Endothelial cell (in vitro differentiated cells): ENCODE results near the gene ADGRV1. TPM values are rescaled to one million over a fixed set of nuclear protein-coding genes. Genes with fewer than 3 reads are reported as not detected.

Source experiments
- DNase-seq: peaks from one replicate; pipeline ENCODE4 v3.0.0; 2021; ENCODE audit warnings: low spot score
- H3K27ac Mint-ChIP-seq: one replicate; pipeline ENCODE4 v1.8.0; 2021; ENCODE audit warnings: mixed read lengths, inconsistent platforms; ENCODE audit not compliant: unreplicated experiment
- H3K27me3 Mint-ChIP-seq: one replicate; pipeline ENCODE4 v1.8.0; 2021; ENCODE audit warnings: mild to moderate bottlenecking, moderate library complexity, mixed read lengths, inconsistent platforms; ENCODE audit not compliant: unreplicated experiment
- H3K36me3 Mint-ChIP-seq: one replicate; pipeline ENCODE4 v1.8.0; 2021; ENCODE audit warnings: mild to moderate bottlenecking, low read depth, mixed read lengths, inconsistent platforms; ENCODE audit not compliant: unreplicated experiment
- H3K4me1 Mint-ChIP-seq: one replicate; pipeline ENCODE4 v1.8.0; 2021; ENCODE audit warnings: mild to moderate bottlenecking, mixed read lengths, inconsistent platforms; ENCODE audit not compliant: unreplicated experiment
- H3K4me3 Mint-ChIP-seq: one replicate; pipeline ENCODE4 v1.8.0; 2021; ENCODE audit warnings: mild to moderate bottlenecking, mixed read lengths, inconsistent platforms; ENCODE audit not compliant: unreplicated experiment
- H3K9me3 Mint-ChIP-seq: one replicate; pipeline ENCODE4 v1.8.0; 2021; ENCODE audit warnings: mixed read lengths, inconsistent platforms; ENCODE audit not compliant: unreplicated experiment
- CTCF ChIP-seq: fragments of 200-600 bp; sonication (generic); IDR thresholded peaks from one replicate; pipeline ENCODE4 v1.5.0; 2021; ENCODE audit warnings: antibody characterized with exemption; ENCODE audit not compliant: unreplicated experiment
- total RNA-seq: library from RNA; stranded (reverse); fragmentation: NEBNext Ultra II Directional; extraction: Animal tissue kit (Norgen Biotek cat#: 25700); gene quantifications from one replicate; pipeline ENCODE4 v1.2.1, GENCODE V29; 2021; ENCODE audit not compliant: unreplicated experiment

The ADGRV1 gene
- total RNA-seq, 1 donor from 2014 or later = 23.1 TPM

GRCh38 chr5:90909940-90910339 is 351.3 kb downstream of the ADGRV1 start:
- Mint-ChIP-seq H3K27ac (no peak overlapping the region), H3K4me3 (no peak overlapping the region), H3K9me3 (no peaks in the 10 kb centered on the region), H3K4me1 (peaks cover 18% of the 10 kb centered on the region), H3K36me3 (no peaks in the 10 kb centered on the region), H3K27me3 (no peaks in the 10 kb centered on the region)
- TF ChIP-seq CTCF = no peak
- no peak for DNase-seq

GRCh38 chr5:90911169-90911568 is 352.6 kb downstream of the ADGRV1 start:
- no peak for TF ChIP-seq CTCF
- Mint-ChIP-seq H3K36me3 (no peaks in the 10 kb centered on the region), H3K4me3 (no peak overlapping the region), H3K27ac (no peak overlapping the region), H3K4me1 (peaks cover 23% of the 10 kb centered on the region), H3K9me3 (no peaks in the 10 kb centered on the region), H3K27me3 (no peaks in the 10 kb centered on the region)
- DNase-seq = no peak

- no peak for TF ChIP-seq CTCF
- Mint-ChIP-seq H3K27ac (no peak overlapping the region), H3K4me3 (no peak overlapping the region), H3K9me3 (no peaks in the 10 kb centered on the region), H3K27me3 (no peaks in the 10 kb centered on the region), H3K36me3 (no peaks in the 10 kb centered on the region), H3K4me1 (peaks cover 24% of the 10 kb centered on the region)
- no peak for DNase-seq
Measured at GRCh38 chr5:90912476-90912875, 353.9 kb downstream of the ADGRV1 start.

- Mint-ChIP-seq H3K27ac (no peak overlapping the region), H3K4me1 (peaks cover 18% of the 10 kb centered on the region), H3K9me3 (no peaks in the 10 kb centered on the region), H3K4me3 (no peak overlapping the region), H3K27me3 (no peaks in the 10 kb centered on the region), H3K36me3 (no peaks in the 10 kb centered on the region)
- TF ChIP-seq CTCF = no peak
- no peak for DNase-seq
Measured at GRCh38 chr5:90915393-90915792, 356.8 kb downstream of the ADGRV1 start.

GRCh38 chr5:90916947-90917800 is 358.6 kb downstream of the ADGRV1 start:
- H3K27ac Mint-ChIP-seq = peak overlapping the region; percentile 58
- no peaks in the 10 kb centered on the region for H3K9me3 Mint-ChIP-seq
- no peaks in the 10 kb centered on the region for H3K27me3 Mint-ChIP-seq
- peaks cover 10% of the 10 kb centered on the region for H3K4me1 Mint-ChIP-seq
- TF ChIP-seq CTCF = no peak
- no peak overlapping the region for H3K4me3 Mint-ChIP-seq
- no peaks in the 10 kb centered on the region for H3K36me3 Mint-ChIP-seq
- DNase-seq = no peak
